GM19452 (cell line): Measurements from ENCODE around the gene EXOC6B.

ENCODE experiments used
- ATAC-seq: cut with Tn5 transposase; IDR thresholded peaks from one replicate; pipeline ENCODE4 v1.9.1; 2021; ENCODE audit not compliant: unreplicated experiment

EXOC6B gene

DNA sequence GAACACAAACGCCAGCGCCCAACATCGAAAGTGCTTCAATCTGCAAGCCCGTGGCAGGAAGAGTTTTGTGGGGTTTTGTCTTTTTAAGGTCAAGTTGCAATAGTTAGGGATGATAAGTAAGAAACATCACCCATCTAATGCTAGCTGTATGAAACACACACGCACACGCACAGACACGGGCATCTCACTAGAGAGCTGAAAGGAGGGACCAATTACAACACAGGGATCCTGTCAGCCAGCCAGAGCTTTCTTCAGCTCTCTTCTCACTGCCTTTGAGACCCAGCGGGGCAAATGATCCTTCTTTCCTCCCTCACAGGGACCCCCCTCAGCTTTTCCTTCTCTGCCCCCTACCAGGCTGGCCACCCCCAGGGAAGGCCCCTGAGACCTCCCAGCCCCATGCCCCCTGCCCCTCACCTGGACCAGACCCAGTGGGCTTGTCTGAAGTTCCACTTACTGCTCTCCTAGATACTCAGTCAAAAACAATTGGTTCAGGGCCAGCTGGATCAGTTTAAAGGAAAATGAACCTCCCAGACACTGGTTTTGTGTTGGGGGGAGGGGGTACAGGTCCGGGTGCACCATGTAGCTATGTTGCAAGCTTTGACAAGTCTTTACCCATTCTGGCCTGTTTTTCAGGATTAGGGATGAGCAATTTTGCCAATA is 696.0 kb downstream of the EXOC6B start:
- no peak for ATAC-seq

- no peak for ATAC-seq
Measured at GRCh38 chr2:72128843-72129227, 697.0 kb downstream of the EXOC6B start.

DNA sequence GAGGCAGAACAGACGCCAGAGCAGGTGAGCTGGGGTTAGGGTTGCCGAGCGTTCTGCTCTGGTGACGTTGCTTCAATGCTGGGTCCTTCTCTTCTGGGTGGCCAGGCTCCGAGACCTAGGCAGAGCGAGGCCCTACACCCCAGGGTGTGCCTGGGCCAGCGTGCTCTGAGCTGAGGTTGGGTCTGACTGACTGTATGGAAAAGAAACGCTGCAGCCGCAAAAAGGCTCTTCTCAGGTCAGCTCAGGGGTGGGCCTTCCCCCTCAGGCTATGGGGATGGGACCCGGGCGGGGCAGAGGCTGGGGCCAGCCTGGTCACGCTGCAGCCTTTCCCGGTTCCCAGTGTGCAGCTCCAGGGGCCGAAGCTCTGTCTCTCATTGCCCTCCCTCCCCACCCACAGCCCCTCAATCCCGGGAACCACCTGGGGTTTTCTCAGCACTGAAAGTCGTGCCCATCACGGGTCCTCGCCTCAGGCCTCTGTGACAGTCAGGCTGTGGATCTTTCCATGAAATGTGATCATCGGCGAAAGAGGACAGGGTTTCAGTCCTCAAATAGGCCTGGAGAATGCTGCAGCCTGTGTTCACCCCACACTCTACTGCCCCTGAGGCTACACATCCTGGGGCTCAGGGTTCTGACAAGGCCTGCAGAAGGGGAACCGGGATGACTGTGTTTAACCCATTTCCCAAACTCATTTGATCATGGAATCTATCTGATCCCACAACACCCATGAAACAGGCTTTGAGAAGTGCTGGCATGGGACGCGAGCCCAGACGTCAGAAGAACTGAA is 697.6 kb downstream of the EXOC6B start:
- no peak for ATAC-seq

- ATAC-seq: no peak
Measured at GRCh38 chr2:72127401-72128058, 698.3 kb downstream of the EXOC6B start.

DNA sequence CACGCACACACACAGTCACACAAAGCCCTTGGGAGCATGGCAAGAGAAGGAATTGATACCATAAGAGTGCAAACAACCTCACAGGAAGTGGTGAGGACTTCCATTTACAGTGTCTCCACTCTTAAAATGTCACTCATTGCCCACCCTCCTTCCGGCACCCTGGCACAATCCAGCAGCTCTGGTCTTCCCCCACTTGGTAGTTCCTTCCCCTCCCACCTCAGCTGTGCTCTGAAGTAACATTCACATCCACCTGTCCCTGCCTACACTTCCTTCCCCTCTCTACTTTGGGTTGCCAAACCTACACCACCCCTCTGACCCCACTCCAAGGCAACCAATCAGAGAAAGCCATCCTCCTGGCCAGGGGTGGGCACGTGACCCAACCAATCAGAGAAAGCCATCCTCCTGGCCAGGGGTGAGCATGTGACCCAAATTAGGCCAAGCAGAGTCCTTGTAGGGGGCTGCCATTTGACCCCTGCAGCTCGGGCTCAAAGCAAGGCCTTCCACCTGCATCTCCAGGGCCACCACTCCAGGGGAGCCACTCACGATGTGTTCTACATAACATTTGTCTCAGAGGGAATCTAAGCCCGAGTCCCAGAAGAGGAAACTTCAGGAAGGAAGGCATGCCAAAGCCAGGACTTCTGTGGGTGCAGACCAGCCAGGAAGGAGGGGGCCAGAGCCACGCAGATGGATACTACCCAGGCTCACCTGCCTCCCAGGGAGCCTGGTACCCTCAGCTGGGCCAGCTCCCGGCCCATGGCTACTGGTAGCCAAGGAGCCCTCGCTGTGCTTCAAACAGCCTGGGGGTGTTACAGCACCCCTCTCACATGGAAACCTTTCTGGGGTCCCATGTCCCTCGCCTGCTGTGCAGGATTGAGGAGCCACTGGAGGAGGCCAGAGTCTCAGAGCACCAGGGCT is 699.4 kb downstream of the EXOC6B start:
- ATAC-seq: no peak
